ENCODE results near the gene TANC2.

Gene TANC2

GRCh38 chr17:63015824-63016223, 49.8 kb downstream of the TANC2 start:
- no peak for DNase-seq
